NCI-H146 treated with DMSO at 0.1 percent for 48 hours (cell line): ENCODE data around the gene PRSS33.

Experiments
- DNase-seq: peaks from one replicate; lab custom pipeline; 2025; ENCODE audit not compliant: unreplicated experiment; lab: John Stamatoyannopoulos, UW

PRSS33 gene

DNA sequence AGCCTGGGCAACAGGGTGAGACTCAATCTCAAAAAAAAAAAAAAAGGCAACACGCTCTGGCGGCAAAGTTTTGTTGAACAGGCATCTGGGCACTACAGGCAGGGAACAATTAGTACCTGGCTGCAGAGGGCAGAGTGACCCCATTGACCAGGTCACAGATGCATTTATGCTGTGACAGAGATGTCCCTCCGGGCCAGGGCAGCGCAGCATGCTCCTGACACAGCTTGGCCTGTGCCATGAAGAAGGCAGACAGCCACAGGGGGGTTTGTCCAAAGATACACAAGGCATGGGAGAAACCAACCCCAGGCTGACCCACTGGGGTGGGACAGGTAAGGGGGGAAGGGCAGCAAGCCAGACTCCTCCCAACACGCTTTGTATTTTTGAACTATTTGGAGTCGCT is 42.6 kb downstream of the PRSS33 start:
- DNase-seq = no peak

GRCh38 chr16:2743007-2743810 is 44.2 kb downstream of the PRSS33 start:
- DNase-seq = no peak

GRCh38 chr16:2742323-2743006 is 44.9 kb downstream of the PRSS33 start:
- no peak for DNase-seq

DNA sequence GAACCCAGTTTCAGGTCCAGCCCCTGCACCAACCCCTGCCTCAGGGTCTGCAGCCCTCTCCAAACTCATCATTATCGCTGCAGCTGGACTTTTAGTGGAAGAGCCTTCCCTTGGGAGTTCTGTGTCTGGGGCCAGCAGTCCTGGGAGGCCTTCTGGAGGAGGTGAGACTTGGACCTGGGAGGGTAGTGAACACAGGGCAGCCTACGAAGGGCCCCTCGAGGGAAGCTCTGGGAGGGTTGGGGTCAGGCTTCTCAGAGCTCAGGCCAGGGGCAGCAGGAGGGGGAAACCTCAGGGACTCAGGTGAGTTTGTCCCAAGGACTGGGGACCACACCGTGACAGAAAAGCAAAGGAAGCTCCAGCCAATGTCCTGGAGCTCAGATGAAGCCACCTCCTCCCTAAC is 46.2 kb downstream of the PRSS33 start:
- no peak for DNase-seq

DNA sequence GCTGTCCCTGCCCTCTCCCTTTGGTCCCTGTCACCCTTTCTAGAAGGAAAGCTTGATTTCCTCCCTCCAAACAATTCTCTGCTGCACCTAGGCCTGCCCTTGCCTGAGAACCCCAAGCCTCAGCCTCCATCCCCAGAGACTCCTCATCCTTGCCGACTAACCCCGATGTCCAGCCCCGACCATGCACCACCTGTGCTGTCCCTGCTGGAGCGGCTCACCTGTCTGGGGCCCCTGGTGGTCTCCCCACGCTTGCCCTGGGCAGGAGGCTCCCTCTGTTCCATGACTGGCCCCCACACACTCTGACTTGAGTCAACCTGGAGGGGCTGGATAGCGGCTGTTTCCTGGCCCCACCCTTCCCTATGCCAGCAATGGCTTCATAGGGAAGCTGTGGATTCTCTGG is 46.9 kb downstream of the PRSS33 start:
- DNase-seq = no peak

- DNase-seq = no peak
Observed at GRCh38 chr16:2739625-2740430, 47.5 kb downstream of the PRSS33 start.

DNA sequence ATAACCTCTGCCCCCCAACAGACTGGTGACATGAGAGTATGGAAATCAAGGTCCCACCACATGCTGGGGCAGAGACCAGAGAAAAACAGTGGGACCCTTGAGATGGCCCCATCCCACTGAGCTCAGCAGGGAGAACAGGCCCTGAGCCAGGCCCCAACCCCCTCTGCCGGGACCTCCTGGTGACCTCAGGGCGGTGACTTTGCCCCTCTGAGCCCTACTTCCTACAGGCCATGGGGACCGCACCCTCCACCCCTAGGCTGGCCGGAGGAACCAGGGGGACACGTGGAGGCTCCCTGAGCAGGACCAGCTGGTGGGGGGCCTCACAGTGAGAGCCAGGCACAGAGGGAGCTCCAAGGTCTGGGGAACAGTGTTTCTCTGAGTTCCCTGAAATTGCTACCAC is 48.7 kb downstream of the PRSS33 start:
- no peak for DNase-seq

DNA sequence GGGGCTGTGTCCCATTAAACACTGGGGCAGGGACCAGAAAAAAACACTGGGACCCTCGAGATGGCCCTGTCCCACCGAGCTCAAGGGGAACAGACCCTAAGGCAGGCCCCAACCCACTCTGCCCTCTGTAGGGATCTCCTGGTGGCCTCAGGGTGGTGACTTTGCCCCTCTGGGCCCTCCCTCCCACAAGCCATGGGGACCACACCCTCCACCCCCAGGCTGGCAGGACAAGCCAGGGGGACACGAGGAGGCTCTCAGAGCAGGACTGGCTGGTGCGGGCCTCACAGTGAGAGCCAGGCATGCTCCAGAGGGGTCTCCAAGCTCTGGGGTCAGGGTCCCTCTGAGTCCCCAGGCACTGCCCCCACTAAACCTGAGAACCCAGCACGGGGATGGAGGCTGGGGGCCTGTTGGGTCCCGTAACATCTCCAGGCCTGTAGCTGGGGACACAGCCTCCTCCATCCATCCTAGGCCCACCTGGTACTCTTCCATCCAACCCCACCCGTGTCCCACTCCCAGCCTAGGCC is 49.4 kb downstream of the PRSS33 start:
- no peak for DNase-seq

- DNase-seq = no peak
Observed at GRCh38 chr16:2737238-2737605, 50.1 kb downstream of the PRSS33 start.

DNA sequence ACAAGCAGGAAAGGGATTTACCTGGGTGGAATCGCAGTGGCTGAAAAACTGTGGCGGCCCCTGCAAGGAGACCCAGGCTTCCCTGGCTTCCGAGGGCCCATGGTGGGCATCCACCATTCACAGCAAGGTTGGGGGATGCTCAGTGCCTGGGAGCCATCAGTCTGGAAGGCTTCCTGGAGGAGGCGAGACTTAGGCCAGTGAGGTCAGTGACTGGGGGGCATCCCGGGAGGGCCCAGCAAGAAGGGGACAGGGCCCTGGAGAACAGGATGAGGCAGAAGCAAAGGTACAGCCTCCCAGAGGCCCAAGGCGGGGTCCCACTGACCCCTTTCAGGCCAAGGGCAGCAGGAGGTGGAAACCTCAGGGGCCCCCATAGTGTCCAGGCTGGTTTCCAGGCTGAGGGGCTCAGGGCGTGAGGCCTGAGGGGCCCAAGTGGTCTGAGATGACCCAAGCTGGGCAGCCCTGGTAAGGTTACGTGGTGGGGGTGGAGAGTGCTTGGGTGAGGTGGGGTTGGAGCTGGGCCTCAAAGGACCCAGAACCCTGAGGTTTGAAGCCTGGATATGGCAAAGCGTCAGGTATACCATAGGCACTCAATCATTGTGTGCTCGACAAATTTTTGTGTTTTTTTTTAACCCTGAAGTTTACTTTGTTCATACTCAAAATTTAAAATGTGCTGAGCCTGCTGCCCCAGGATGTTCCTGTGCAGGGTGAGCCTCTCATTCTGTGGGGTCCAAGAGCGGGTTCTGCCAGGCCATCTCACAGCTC is 50.7 kb downstream of the PRSS33 start:
- DNase-seq = no peak

GRCh38 chr16:2734844-2735515 is 52.4 kb downstream of the PRSS33 start:
- no peak for DNase-seq
